GF-D8 (cell line): Measurements from ENCODE around the gene KCNN3.

Experiments used
- DNase-seq: peaks from one replicate; lab custom pipeline; 2025; lab: John Stamatoyannopoulos, UW

The KCNN3 gene

DNA sequence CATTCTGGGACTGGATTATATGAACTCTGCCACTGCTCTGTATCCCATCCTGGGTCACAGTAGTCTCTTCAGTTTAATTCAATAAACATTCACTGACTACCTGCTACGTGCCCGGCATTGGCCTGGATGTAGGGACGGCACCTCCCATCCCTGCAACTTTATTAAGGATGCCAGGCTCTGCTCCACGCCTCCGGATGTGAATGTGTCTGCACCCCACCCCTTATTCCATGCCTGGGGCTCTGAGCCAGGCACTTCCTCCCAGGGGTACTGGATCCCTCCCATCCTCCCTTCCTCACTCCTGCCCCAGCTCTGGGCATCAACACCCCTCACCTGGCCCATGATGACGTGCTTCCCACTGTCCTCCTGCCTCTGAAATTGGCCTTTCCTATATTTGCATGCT lies 53.7 kb downstream of the KCNN3 start:
- DNase-seq = no peak

DNA sequence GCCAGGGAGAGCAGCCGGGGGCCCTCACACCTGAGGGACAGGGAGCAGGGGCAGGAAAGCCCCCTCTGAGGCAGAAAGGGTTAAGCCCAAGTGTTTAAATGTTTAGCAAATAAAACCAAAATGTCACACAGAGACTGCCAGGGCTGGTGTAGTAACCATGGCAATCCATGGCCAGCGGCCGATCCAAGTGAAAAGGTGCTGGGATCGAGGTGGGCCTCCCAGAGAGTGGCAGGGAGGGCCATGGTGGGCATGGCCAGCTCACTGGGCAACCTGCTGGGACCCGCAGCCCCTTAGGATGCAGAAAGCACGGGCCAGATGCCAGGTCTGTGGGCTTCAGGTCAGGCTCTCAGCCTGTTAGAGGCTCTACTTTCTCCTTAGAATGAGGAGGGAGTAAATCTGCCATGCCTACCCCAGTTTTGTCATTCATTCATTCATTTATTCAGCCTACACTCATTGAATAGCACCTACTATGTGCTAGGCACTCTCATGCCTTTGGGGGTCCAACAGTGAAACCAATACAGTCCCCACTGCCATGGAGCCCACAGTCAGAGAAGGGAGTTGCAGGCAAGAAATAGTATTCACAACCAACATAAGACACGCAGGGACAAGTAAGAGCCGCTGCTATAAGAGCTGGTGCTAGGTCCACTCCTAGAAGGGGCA lies 56.1 kb downstream of the KCNN3 start:
- no peak for DNase-seq

GRCh38 chr1:154813300-154813816 lies 56.7 kb downstream of the KCNN3 start:
- no peak for DNase-seq

DNA sequence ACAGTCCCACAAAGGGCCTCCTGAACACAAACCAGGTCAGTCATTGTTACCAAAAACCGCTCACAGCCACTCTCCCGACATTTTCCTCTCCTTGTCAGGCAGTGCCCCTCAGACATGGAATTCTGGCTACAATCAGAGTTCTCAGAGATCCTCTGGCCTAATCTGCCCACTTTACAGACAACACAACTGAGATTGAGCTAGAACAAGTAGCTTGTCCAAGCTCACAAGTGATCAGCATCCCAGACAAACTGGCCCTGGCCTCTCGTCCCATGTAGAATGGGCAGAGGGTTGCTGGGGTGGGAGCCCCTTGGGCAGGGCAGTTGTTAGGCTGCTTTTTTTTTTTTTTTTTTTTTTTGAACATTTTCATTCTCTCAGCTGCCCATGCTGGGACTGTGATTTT lies 57.2 kb downstream of the KCNN3 start:
- no peak for DNase-seq

DNA sequence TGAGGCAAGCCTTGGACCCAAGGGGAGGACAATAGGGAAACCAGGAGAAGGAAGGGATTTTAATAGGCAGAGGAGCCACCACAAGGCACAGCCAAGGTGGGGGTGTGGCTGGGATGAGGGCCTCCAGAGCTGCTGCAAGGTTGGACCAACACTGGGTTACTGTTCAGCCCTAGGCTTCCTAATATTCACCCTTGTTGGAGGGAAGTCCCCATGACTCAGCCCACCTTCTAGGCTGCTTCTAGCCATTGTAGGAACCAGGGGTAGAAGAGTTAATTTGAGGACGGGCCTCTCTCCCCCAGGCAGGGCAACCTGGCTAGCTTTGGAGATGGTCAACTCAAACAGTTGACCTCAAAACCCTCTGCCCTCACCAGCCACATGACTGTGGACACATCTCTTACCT lies 59.5 kb downstream of the KCNN3 start:
- DNase-seq = no peak

- DNase-seq = no peak
Observed at GRCh38 chr1:154809436-154810413, 60.4 kb downstream of the KCNN3 start.

DNA sequence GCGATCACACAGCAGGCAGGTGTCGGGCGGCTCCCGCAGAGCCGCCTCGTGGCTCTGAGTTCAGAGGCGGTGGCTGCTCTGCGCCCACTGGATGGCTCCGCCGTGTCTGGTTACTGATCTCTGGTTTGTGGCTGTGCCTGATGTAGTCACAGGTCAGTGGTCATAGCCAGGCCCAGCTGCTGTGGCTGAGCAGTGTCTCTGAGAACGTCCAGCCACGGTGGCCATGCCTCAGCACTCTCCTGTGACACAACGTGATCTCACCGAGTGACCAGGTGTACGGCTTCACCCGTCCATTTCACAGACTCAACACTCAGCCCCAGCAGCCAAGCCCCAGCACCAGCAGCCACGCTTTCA lies 61.2 kb downstream of the KCNN3 start:
- DNase-seq = no peak

DNA sequence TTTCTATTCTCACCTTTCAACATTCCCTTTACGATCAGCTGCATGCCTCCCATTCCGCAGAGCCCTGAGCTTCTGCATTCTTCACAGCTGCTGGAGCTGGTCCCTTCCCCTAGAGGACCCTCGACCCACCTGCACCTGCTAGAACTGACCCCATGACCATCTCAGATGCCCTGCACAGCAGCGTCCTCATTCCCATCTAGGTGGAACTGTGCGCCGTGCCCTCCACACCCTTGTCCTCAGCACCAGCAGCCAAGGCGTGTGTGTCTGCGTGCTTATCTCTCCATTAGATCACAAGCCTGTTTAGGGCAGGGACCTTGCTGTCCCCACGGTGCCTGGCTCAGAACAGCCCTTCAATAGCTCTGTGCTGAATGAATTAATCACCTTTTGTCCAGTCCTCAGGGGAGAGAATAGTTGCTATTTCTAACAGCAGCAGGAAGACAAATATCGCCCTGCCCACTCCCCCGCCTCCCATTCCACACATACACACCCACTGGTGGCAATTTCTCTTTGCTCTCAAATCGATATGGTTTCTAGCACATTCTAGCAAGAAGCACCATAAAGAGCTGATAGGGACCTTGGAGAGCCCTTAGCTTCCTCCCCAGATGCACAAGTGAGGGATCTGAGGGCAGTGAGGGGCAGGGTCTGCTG lies 61.7 kb downstream of the KCNN3 start:
- no peak for DNase-seq

GRCh38 chr1:154807048-154807591 lies 63.0 kb downstream of the KCNN3 start:
- DNase-seq = no peak

DNA sequence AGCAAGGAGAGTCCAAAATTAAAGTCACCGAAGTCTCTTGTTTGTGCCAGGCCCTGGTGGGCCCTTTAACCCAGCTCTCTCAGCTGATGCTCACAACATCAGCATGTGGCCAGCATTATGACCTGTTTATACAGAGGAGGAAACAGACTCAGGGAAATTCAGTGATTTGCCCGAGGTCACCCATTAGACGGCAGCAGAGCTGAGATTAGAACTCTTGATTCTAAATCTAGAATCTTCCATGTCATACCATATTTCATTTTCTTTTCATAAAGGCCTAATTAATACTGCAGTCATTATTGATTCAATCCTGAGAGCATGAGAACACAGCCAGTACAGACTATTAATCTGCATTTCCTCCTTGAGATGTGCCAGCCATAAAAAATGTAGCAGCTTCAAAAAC lies 63.7 kb downstream of the KCNN3 start:
- no peak for DNase-seq

GRCh38 chr1:154802982-154803920 lies 66.8 kb downstream of the KCNN3 start:
- no peak for DNase-seq

- DNase-seq = no peak
Observed at GRCh38 chr1:154802336-154802969, 67.6 kb downstream of the KCNN3 start.

DNA sequence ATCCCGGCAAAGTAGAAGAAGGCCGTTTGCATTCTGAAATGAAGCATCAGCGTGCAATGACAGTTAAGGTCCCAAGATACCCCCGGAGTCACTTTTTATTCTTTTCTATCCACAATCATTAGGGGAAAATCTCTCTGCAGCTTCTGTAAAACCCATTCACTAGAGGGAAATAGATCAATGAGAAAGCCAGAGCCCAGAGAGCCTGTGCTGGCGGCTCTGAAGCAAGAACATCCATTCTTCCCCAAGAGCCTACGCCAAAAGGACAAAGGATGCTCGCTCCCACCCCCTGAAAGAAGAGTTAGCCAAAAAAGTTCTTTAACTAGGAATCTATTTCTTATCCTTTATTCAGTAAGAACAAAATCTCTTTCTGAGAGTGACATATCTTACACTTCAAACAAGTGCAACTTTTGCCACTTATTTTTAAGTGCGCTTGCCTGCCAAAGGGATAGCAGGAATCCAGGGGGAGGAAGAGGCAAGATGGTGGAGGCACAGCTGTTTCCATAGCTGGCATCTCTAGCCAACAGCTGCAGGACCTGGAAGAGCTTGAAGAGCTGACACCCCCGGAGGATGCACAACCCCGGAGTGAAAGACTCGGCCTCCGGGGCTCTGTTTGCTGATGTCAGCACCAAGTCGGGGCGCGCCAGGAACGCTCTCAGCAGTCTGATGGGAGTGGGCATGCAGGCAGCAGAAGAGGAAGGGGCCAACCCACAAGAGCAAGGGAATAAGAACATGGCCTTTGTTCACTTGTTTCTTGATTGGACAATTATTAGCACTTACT lies 68.7 kb downstream of the KCNN3 start:
- DNase-seq = no peak

GRCh38 chr1:154799188-154799587 lies 70.9 kb downstream of the KCNN3 start:
- DNase-seq = no peak

GRCh38 chr1:154798645-154799044 lies 71.4 kb downstream of the KCNN3 start:
- no peak for DNase-seq

- DNase-seq = no peak
Observed at GRCh38 chr1:154797175-154797574, 72.9 kb downstream of the KCNN3 start.

- DNase-seq = no peak
Observed at GRCh38 chr1:154796303-154796892, 73.7 kb downstream of the KCNN3 start.

- DNase-seq = no peak
Observed at GRCh38 chr1:154794608-154795007, 75.5 kb downstream of the KCNN3 start.

DNA sequence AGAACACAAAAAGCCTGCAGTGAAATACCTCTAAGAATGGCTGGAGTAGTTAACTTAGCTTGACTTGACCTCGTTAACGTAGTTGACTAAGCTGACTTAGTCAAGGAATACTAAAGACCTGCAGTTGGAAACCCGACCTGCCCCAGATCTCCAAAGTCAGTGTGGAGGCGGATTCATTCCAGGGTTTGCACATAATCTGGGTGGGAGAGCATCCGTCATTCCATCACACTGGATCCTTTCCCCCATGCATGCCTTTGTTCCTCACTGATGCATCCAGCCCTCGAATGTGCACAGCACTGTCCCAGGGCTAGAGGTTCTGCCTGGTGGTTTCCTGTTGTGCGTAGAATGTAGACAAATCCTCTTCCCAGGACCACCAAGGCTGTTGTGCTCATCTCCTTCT lies 76.4 kb downstream of the KCNN3 start:
- DNase-seq = no peak

DNA sequence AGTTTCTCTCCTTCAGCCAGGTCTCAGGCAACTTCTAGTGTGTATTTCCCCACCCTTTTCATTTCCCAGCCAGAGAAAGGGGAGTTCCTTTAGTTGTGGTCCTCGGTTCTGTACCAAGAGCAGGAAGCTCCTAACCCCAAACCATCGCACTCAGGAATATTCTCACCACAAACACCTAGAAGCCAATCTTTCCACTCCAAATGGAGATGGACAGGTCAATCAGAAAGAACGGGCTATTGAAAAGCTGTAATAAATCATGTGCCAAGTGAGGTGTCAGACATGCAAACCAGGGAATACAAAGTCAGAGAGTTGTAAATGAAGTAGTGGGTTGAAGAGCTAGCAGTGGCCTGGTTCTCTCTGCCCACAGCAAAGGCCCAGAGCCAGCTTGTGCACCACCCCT lies 77.2 kb downstream of the KCNN3 start:
- no peak for DNase-seq
